SK-N-SH (cell line): ENCODE measurements around the gene DNHD1. TPM values are rescaled to one million over a fixed set of nuclear protein-coding genes. Genes with fewer than 3 reads are reported as not detected.

Source experiments
- CTCF ChIA-PET: fragments of 300-600, 350-600 bp; formaldehyde crosslinking; extraction: SDS; loops from one replicate; lab custom pipeline; 2021; lab: Yijun Ruan, JAX
- POLR2A ChIA-PET: fragments of 350-600 bp; sonication (Branson Sonifier 250); formaldehyde crosslinking; extraction: SDS; loops from one replicate; lab custom pipeline; 2020; ENCODE audit warnings: antibody characterized with exemption, inconsistent platforms; lab: Yijun Ruan, JAX
- DNase-seq: peaks from one replicate; pipeline ENCODE4 v3.0.0; 2012
- H2AFZ ChIP-seq: fragments of 200-600 bp; sonication (generic); 2 replicates; pipeline ENCODE4 v1.8.1; 2016; ENCODE audit warnings: antibody characterized with exemption, mild to moderate bottlenecking, low read depth
- H3F3A ChIP-seq: fragments of 200-600 bp; sonication (generic); replicated peaks from 2 replicates; pipeline ENCODE3; 2016; ENCODE audit warnings: antibody characterized with exemption, mild to moderate bottlenecking; ENCODE audit not compliant: insufficient read depth
- H3K27ac ChIP-seq, 2 experiments: fragments of 200-500 bp in 1 of 2; fragments of 200-600 bp in 1 of 2; sonication (Bioruptor generic) in 1 of 2; sonication (generic), shearing (Covaris generic) in 1 of 2; 2 replicates each; pipeline versions ENCODE4 v1.5.1 to v1.6.1; 2014 to 2016; ENCODE audit warnings: low read depth in 2 of 2, inconsistent platforms in 1 of 2, low read length in 1 of 2, mild to moderate bottlenecking in 1 of 2, mixed read lengths in 1 of 2
- H3K27me3 ChIP-seq: fragments of 200-600 bp; sonication (generic), shearing (Covaris generic); 2 replicates; pipeline ENCODE4 v1.6.1; 2016; ENCODE audit warnings: mixed run types; ENCODE audit not compliant: insufficient read depth
- H3K36me3 ChIP-seq, 2 experiments: fragments of 200-500 bp in 1 of 2; fragments of 200-600 bp in 1 of 2; sonication (Bioruptor generic) in 1 of 2; sonication (generic) in 1 of 2; replicated peaks in 1 of 2; 2 replicates each; pipeline versions ENCODE3 to v1.5.1; 2014 to 2016; ENCODE audit warnings: low read length in 1 of 2, mild to moderate bottlenecking in 1 of 2; ENCODE audit not compliant: insufficient read depth in 2 of 2, control insufficient read depth in 1 of 2
- H3K4me1 ChIP-seq, 2 experiments: fragments of 200-500 bp in 1 of 2; fragments of 200-600 bp in 1 of 2; sonication (Bioruptor generic) in 1 of 2; sonication (generic), shearing (Covaris generic) in 1 of 2; 2 replicates each; pipeline versions ENCODE4 v1.5.1 to v1.6.1; 2014 to 2016; ENCODE audit warnings: low read depth in 1 of 2, low read length in 1 of 2, mixed run types in 1 of 2; ENCODE audit not compliant: insufficient read depth in 2 of 2, control insufficient read depth in 1 of 2
- H3K4me2 ChIP-seq: fragments of 200-600 bp; sonication (generic), shearing (Covaris generic); 2 replicates; pipeline ENCODE4 v1.6.1; 2017; ENCODE audit warnings: mixed run types
- H3K4me3 ChIP-seq, 2 experiments: fragments of 200-500 bp in 1 of 2; fragments of 200-600 bp in 1 of 2; sonication (Bioruptor generic) in 1 of 2; sonication (generic), shearing (Covaris generic) in 1 of 2; 2 replicates each; pipeline versions ENCODE4 v1.5.1 to v1.8.1; 2014 to 2016; ENCODE audit warnings: low read depth in 2 of 2, inconsistent platforms in 1 of 2, low read length in 1 of 2, mild to moderate bottlenecking in 1 of 2, mixed read lengths in 1 of 2, moderate library complexity in 1 of 2
- H3K79me2 ChIP-seq: fragments of 200-600 bp; sonication (generic); 2 replicates; pipeline ENCODE4 v1.8.1; 2017; ENCODE audit warnings: mild to moderate bottlenecking; ENCODE audit not compliant: insufficient read depth
- H3K9ac ChIP-seq: fragments of 200-600 bp; sonication (generic); 2 replicates; pipeline ENCODE4 v1.6.1; 2017; ENCODE audit warnings: mixed run types
- H3K9me2 ChIP-seq: fragments of 200-600 bp; sonication (generic); 2 replicates; pipeline ENCODE4 v1.6.1; 2017; ENCODE audit warnings: mixed run types
- H3K9me3 ChIP-seq: fragments of 200-600 bp; sonication (generic); 2 replicates; pipeline ENCODE4 v1.6.1; 2017; ENCODE audit warnings: mixed run types, mild to moderate bottlenecking, moderate library complexity
- H4K20me1 ChIP-seq: fragments of 200-600 bp; sonication (generic); 2 replicates; pipeline ENCODE4 v1.6.1; 2017; ENCODE audit warnings: mild to moderate bottlenecking, mixed run types; ENCODE audit not compliant: insufficient read depth
- ELF1 ChIP-seq: IDR thresholded peaks from 2 replicates; pipeline ENCODE4 v1.4.0; 2012
- FOSL2 ChIP-seq: IDR thresholded peaks from 2 replicates; pipeline ENCODE4 v1.4.0; 2012; ENCODE audit warnings: low read depth, mild to moderate bottlenecking, moderate library complexity, borderline replicate concordance
- GATA2 ChIP-seq: sonication (generic); formaldehyde crosslinking; IDR thresholded peaks from 2 replicates; pipeline ENCODE4 v1.5.0; 2020; ENCODE audit warnings: mild to moderate bottlenecking, missing genetic modification reagents
- MEF2A ChIP-seq: IDR thresholded peaks from 2 replicates; pipeline ENCODE4 v1.4.0; 2012; ENCODE audit warnings: low read depth, borderline replicate concordance
- MXI1 ChIP-seq: IDR thresholded peaks from 2 replicates; pipeline ENCODE4 v1.6.1; 2012; ENCODE audit warnings: mild to moderate bottlenecking, low read depth, low read length, improper control_type of control experiment
- NFIC ChIP-seq: IDR thresholded peaks from 2 replicates; pipeline ENCODE4 v1.4.0; 2012; ENCODE audit warnings: borderline replicate concordance
- RAD21 ChIP-seq: IDR thresholded peaks from 2 replicates; pipeline ENCODE4 v1.6.1; 2012; ENCODE audit warnings: mild to moderate bottlenecking, low read length
- RCOR1 ChIP-seq: fragments of 150-350 bp; IDR thresholded peaks from 2 replicates; pipeline ENCODE4 v1.6.1; 2017; ENCODE audit warnings: antibody characterized with exemption, low read length
- SMC3 ChIP-seq: IDR thresholded peaks from 2 replicates; pipeline ENCODE4 v1.6.1; 2012; ENCODE audit warnings: low read depth, low read length, improper control_type of control experiment
- TAF1 ChIP-seq: IDR thresholded peaks from 2 replicates; pipeline ENCODE4 v1.6.1; 2012; ENCODE audit warnings: low read depth, mild to moderate bottlenecking, low read length, moderate library complexity, borderline replicate concordance
- TEAD4 ChIP-seq: IDR thresholded peaks from 2 replicates; pipeline ENCODE4 v1.4.0; 2012; ENCODE audit warnings: mild to moderate bottlenecking, borderline replicate concordance; ENCODE audit not compliant: insufficient read depth
- YY1 ChIP-seq: IDR thresholded peaks from 2 replicates; pipeline ENCODE4 v1.4.0; 2012; ENCODE audit warnings: low read depth, mild to moderate bottlenecking
- WGBS: methylation state at CpG from one replicate; pipeline ENCODE4 v1.1.6; 2017; ENCODE audit warnings: low lambda C conversion rate; 5-methylcytosine and 5-hydroxymethylcytosine counted together
- polyA plus RNA-seq, 3 experiments: library from polyadenylated mRNA; depleted of rRNA; stranded (reverse); fragments of >200 nt; gene quantifications; 2 replicates each; pipeline ENCODE4 v1.2.3, GENCODE V29; 2012
- TF ChIP-seq, protein P1 (sequence below): IDR thresholded peaks from 2 replicates; pipeline ENCODE4; 2012
- TF ChIP-seq, protein P2 (sequence below): IDR thresholded peaks from 2 replicates; pipeline ENCODE4 v1.4.0; 2012; ENCODE audit warnings: low read depth
- TF ChIP-seq, protein P3 (sequence below): fragments of 200-600 bp; sonication (generic); IDR thresholded peaks from 2 replicates; pipeline ENCODE4 v1.6.1; 2017; ENCODE audit warnings: antibody characterized with exemption, mild to moderate bottlenecking, moderate library complexity
- TF ChIP-seq, protein P4 (sequence below): IDR thresholded peaks from 2 replicates; pipeline ENCODE4 v1.6.1; 2012; ENCODE audit warnings: mild to moderate bottlenecking, low read depth, low read length, moderate library complexity
- TF ChIP-seq, protein P5 (sequence below): IDR thresholded peaks from 2 replicates; pipeline ENCODE4 v1.4.0; 2012; ENCODE audit warnings: low read depth, borderline replicate concordance

Gene DNHD1
- polyA plus RNA-seq, 1 of the 3 experiments (the other 2 are of a cell fraction) = 5.3 TPM

DNA sequence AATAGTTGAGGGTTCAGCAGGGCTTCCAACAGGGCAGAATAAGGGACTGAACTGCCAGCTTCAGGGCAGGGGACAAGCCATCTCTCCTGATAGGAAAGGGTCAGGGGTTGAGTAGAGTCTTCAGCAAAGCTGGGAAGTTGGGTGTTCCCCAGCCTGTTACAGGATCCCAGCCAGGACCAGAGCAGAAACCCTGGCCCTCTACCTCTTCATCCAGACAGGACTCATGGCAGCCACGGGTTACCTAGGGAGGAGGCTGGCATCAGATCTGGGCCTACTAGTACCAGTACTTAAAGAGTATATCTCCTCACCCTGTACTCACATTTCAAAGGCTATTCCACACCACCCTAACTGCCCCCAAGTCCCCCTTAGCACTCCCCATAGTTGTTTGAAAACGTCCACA lies 117.4 kb downstream of the DNHD1 start:
- DNase-seq = no peak
- POLR2A ChIA-PET = no interaction called here
- Histone ChIP-seq H3F3A (peaks cover 31% of the 10 kb centered on the region), H3K9me3 (no peaks in the 10 kb centered on the region), H3K4me2 (no peak overlapping the region), H3K36me3 (peaks cover 11 to 42% of the 10 kb centered on the region in 2 experiments), H3K27ac (no peak overlapping the region), H3K9ac (no peak overlapping the region), H4K20me1 (no peaks in the 10 kb centered on the region), H3K4me1 (peaks cover 7 to 33% of the 10 kb centered on the region in 2 experiments; a peak in 3 of 4 replicates), H3K4me3 (no peak overlapping the region), H2AFZ (no peak overlapping the region), H3K9me2 (no peaks in the 10 kb centered on the region), H3K27me3 (no peaks in the 10 kb centered on the region), H3K79me2 (peaks cover 38% of the 10 kb centered on the region)
- WGBS = 79% methylated on average over 1 of the region's 2 CpGs
- TF ChIP-seq, protein P1, sequence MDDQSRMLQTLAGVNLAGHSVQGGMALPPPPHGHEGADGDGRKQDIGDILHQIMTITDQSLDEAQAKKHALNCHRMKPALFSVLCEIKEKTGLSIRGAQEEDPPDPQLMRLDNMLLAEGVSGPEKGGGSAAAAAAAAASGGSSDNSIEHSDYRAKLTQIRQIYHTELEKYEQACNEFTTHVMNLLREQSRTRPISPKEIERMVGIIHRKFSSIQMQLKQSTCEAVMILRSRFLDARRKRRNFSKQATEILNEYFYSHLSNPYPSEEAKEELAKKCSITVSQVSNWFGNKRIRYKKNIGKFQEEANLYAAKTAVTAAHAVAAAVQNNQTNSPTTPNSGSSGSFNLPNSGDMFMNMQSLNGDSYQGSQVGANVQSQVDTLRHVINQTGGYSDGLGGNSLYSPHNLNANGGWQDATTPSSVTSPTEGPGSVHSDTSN = no peak
- TF ChIP-seq YY1 (no peak), FOSL2 (no peak), MEF2A (no peak), ELF1 (no peak), TEAD4 (no peak), MXI1 (no peak), GATA2 (CRISPR knock-in tag) (no peak), RCOR1 (no peak), RAD21 (no peak), SMC3 (no peak), TAF1 (no peak), NFIC (no peak)
- TF ChIP-seq, protein P2, sequence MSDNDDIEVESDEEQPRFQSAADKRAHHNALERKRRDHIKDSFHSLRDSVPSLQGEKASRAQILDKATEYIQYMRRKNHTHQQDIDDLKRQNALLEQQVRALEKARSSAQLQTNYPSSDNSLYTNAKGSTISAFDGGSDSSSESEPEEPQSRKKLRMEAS = no peak
- TF ChIP-seq, protein P3, sequence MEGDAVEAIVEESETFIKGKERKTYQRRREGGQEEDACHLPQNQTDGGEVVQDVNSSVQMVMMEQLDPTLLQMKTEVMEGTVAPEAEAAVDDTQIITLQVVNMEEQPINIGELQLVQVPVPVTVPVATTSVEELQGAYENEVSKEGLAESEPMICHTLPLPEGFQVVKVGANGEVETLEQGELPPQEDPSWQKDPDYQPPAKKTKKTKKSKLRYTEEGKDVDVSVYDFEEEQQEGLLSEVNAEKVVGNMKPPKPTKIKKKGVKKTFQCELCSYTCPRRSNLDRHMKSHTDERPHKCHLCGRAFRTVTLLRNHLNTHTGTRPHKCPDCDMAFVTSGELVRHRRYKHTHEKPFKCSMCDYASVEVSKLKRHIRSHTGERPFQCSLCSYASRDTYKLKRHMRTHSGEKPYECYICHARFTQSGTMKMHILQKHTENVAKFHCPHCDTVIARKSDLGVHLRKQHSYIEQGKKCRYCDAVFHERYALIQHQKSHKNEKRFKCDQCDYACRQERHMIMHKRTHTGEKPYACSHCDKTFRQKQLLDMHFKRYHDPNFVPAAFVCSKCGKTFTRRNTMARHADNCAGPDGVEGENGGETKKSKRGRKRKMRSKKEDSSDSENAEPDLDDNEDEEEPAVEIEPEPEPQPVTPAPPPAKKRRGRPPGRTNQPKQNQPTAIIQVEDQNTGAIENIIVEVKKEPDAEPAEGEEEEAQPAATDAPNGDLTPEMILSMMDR = no peak
- TF ChIP-seq, protein P4, sequence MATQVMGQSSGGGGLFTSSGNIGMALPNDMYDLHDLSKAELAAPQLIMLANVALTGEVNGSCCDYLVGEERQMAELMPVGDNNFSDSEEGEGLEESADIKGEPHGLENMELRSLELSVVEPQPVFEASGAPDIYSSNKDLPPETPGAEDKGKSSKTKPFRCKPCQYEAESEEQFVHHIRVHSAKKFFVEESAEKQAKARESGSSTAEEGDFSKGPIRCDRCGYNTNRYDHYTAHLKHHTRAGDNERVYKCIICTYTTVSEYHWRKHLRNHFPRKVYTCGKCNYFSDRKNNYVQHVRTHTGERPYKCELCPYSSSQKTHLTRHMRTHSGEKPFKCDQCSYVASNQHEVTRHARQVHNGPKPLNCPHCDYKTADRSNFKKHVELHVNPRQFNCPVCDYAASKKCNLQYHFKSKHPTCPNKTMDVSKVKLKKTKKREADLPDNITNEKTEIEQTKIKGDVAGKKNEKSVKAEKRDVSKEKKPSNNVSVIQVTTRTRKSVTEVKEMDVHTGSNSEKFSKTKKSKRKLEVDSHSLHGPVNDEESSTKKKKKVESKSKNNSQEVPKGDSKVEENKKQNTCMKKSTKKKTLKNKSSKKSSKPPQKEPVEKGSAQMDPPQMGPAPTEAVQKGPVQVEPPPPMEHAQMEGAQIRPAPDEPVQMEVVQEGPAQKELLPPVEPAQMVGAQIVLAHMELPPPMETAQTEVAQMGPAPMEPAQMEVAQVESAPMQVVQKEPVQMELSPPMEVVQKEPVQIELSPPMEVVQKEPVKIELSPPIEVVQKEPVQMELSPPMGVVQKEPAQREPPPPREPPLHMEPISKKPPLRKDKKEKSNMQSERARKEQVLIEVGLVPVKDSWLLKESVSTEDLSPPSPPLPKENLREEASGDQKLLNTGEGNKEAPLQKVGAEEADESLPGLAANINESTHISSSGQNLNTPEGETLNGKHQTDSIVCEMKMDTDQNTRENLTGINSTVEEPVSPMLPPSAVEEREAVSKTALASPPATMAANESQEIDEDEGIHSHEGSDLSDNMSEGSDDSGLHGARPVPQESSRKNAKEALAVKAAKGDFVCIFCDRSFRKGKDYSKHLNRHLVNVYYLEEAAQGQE = no peak
- TF ChIP-seq, protein P5, sequence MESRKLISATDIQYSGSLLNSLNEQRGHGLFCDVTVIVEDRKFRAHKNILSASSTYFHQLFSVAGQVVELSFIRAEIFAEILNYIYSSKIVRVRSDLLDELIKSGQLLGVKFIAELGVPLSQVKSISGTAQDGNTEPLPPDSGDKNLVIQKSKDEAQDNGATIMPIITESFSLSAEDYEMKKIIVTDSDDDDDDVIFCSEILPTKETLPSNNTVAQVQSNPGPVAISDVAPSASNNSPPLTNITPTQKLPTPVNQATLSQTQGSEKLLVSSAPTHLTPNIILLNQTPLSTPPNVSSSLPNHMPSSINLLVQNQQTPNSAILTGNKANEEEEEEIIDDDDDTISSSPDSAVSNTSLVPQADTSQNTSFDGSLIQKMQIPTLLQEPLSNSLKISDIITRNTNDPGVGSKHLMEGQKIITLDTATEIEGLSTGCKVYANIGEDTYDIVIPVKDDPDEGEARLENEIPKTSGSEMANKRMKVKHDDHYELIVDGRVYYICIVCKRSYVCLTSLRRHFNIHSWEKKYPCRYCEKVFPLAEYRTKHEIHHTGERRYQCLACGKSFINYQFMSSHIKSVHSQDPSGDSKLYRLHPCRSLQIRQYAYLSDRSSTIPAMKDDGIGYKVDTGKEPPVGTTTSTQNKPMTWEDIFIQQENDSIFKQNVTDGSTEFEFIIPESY = no peak
- CTCF ChIA-PET = no interaction called here
